Muscle of back (tissue), 11 donors: ENCODE measurements around the gene SCRN1. TPM values are rescaled to one million over a fixed set of nuclear protein-coding genes. Genes with fewer than 3 reads are reported as not detected.
"Not testable (repeated sequence)": the region's sequence is repeated elsewhere in the genome, so short reads cannot be mapped to it uniquely, and the experiment has no call there.

ENCODE experiments used
- DNase-seq, 3 donors: peaks; one replicate each; pipeline versions ENCODE4 v3.0.0 to v3.0.0-alpha.2; 2013
- polyA plus RNA-seq, 10 donors: library from polyadenylated mRNA; unstranded; fragments of 120-200 nt; gene quantifications; one replicate each; pipeline ENCODE4 v1.2.1, GENCODE V29; 2013; ENCODE audit not compliant: insufficient read length in 10 of 10

SCRN1 gene
- polyA plus RNA-seq, 10 donors = 30.2 to 45.0 (median 36.2) TPM

DNA sequence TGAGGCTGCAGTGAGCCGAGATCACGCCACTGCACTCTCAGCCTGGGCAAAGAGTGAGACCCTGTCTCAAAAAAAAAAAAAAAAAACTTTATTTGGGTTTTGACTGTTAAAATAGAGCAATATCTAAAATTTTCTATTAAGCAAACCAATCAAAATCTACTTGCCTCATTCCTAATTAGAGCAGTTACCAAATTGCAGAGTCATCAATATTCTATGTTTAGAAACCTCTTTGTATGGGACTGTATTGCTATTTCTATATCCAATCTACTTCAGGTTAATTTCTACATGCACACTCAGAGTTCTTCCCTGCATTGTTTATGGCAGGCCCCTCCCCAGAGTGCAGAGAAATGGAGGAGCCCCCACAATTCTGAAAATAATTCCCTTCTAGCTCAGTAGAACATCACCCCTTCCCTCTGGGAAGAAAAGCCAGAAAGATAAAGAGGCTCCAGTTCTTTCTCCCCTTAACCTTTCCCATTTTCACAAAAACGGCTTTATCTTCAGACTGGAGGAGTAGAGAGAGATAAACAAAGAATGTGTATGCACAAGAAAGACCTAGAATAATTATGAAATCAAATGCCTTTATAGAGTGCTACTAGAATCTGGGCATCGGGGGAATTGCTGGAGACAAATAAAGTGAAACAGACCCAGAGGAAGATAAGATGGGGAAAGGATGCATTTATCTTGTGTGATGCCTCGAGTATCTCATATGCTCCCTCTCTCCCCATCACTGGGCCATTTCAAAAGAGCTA, 17.9 kb downstream of the SCRN1 start:
- DNase-seq = no peak

DNA sequence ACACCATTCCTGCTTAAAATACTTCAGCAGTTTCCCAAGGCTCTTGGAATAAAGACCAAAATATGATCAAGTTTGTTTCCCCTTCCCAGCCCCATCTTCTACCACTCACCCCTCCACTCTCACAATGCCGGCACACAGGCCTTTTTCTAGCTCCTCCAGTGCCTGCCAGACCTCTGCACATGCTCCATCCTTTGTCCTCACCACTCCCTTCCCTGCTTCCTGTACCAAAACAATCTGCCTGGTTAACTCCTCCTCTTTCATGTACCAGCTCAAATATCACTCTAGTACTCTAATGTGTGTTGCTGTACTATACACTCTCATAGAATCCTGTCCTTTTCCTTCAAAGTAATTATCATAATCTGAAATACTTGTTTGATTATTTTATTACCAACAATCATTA, 19.4 kb downstream of the SCRN1 start:
- no peak for DNase-seq

DNA sequence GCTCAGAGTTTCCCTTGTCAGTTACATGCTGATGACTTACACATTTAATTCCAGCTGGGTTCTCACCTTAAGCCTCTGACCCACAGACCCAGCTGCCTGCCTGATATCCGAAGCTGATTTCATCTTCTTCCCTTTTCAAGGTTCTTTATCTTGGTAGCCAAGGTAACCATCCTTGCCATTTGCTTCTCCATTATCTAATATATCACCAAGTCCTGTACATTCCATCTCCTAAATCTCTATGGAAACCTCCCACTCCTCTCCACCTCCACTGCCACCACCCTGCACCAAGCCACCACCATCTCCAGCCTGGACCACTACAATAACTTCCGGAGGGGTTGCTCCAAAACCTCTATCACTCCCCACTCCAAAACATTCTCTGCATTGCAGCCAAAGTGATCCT, 19.9 kb downstream of the SCRN1 start:
- no peak for DNase-seq

DNA sequence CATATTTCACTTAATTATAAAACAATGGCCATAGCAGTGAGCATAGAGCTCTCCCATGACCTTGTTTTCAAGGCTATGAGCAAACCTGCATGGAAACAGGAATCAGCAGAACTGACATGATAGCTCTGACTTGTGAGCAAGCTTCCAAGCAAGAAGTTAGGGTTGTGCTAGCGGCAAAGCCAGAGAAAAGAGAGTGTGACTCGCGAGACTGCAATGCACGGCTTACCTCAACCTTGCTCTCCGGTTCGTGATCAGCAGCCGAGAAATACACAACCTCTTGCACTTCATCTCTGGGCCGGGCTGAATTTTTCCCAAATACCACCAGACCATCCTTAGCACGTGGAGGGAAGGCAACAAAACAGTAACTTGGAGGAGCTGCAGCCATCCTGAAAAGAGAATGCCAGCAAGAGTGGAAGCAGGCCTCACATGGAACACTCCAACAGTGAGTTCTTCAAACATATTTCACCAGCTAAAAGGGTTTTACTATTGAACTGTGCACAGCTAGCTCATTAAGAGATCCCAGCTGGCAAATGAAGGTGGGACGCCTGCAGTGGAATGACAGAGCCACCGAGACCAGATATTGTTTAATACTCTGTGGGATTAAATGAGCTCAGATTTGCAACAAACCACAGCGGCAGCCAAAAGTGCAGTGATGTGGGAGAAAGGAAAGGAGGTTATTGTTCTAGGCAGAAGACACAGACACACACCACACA, 20.8 kb downstream of the SCRN1 start:
- DNase-seq = no peak

DNA sequence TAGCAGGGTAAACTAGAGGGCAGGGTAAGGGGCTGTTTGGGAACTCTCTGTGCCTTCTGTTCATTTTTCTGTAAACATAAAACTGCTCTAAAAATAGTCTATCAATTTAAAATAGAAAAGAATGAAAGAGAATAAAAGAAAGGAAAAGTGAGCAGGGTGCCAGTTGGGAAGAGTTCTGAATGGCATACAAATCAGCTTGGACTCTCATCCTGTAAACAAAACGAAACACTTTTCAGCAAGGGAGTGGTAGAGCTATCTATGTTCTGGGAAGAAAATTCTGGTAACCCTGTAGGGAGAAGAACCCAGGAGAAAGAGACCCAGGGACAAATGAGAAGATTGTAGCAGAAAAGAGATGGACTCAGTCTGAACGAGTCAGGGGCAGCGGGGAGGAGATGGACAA, 24.6 kb downstream of the SCRN1 start:
- DNase-seq = no peak

DNA sequence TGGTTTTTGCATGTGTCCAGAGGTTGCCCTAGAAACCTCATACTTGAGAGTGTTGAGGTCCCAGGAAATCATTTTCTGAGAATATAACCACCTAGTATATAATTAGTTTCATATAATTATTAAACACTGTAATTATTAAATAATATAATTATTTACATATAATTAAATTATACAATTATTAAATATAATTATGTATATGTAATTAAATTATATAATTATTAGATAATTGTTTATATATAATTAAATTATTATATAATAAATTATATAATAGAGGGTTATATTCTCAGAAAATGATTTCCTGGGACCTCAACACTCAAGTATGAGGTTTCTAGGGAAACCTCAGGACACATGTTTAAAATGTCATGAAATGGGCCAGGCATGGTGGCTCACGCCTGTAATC, 27.6 kb downstream of the SCRN1 start:
- DNase-seq = no peak

DNA sequence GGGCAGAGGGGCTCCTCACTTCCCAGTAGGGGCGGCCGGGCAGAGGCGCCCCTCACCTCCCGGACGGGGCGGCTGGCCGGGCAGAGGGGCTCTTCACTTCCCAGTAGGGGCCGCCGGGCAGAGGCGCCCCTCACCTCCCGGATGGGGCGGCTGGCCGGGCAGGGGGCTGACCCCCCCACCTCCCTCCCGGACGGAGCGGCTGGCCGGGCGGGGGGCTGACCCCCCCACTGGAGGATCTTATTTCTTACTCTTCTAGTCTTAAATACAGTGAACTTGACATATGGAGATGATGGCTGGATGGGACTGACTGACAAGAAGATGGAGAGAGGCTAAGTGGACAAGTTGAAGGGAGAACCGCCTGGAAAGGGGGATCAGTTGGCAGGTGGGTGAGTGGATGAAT, 28.0 kb downstream of the SCRN1 start:
- DNase-seq = not testable (repeated sequence)

DNA sequence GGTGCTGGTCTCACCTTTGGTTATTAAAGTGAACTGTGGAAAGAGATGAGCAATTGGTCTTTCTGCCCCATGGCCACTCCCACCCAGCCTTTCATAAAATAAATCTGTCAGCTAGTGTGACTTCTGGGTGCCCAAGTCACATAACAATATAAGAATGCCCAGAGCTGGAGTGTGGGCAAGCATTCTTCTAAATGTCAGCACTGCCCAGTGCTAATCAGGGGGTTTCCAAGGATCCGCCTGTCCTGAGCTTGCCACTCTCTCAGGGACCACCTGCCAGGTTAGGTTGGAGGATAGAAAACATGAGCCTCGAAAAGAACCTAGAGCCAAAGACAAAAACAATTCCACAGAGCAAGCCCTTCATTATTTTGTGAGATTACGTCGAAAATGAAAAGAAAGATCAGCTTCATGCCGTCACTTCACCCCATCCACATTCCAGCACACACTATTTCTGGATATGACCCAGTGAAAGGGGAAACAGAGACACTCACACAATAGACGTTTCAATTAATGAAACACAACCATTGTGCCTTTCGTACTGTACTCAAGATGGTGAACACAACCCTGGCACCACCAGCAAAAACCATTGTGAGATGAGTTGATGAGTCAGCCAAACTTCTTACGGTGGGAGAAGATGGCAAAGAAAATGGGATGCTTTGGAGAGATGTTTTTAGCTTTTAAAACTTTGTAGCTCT, 30.8 kb downstream of the SCRN1 start:
- no peak for DNase-seq

DNA sequence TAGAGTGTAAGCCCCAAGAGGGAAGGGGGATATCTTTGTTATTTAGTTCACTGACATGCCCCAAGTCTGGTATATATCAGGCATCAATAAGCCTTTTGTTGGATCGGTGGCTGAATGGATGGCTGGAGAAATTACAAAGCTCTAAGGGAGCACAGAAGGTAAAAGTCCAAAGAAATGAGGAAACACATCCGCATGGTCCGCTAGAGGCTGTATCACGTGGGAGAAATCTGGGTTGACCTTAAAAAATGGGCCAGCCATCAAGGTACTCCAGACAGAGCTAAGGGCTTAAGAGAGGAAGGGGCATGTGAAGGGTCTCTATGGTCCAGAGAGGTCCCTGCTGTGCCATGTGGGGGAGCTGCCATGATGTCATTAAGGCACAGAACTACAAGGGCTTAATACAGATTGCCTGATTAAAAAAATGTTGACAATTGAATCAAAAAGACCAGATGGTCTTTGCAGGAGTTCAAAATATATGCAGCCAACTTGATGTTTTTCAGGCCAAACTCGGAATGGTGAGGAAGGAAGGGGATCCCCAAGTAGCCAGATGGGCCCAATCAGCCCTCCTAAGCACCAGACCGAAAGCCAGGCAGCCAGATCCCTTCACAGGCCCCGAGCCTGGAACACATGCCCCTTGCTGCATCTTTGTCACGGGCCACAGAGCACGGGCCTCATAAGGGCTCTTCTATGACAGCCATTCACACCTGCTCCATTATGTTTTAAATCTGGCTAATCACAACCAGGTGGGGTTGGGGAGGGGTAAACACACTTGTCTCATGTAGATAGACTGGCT, 31.9 kb downstream of the SCRN1 start:
- no peak for DNase-seq

DNA sequence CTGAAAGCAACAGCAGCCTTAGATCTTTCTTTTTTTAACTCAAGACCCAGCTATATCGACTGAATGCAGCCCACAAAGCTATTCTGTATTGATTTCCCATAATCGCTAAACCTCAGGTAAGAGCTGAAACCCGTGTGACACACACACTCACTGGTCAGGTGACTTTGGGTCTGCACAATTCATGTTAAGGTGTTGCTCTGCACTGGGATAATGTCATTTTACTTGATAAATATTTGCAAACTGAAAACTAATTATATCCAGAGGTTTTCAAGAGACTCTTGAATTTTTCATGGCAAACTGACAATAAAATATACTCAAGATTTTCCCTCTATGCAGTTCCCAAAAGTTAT, 33.1 kb downstream of the SCRN1 start:
- DNase-seq = no peak

DNA sequence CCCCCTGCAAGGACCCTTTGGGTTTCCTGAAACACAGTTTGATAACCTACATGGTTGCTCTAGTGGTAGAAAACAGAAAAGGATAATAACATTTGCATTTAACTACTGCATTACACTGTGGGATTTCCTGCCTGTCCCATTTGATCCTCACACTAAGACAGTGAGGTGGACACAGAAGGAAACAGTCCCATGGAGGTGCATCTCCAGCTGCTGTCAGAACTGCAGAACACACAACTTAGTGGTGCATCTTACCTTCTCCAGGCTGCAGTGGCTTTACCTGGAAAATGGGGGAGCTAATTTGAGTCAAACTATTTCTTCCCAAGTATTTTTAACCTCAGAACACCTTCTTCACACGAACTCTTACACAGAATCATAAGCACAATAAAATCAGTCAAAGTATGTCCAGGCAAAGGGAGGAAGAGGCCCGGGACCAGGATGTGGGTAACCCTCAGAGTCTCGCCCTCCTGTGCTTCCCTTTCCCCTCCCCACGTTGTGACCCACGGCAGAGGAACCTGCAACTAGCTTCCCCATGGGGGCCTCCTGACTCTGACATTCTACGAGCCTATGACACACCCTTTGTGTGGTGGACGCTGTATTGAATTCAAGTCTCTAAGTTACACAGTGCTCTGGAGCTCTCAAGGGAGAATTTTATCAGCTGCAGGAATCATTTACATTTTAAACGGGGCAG, 33.7 kb downstream of the SCRN1 start:
- DNase-seq = peak in 1 of 3 donors; percentile 16

DNA sequence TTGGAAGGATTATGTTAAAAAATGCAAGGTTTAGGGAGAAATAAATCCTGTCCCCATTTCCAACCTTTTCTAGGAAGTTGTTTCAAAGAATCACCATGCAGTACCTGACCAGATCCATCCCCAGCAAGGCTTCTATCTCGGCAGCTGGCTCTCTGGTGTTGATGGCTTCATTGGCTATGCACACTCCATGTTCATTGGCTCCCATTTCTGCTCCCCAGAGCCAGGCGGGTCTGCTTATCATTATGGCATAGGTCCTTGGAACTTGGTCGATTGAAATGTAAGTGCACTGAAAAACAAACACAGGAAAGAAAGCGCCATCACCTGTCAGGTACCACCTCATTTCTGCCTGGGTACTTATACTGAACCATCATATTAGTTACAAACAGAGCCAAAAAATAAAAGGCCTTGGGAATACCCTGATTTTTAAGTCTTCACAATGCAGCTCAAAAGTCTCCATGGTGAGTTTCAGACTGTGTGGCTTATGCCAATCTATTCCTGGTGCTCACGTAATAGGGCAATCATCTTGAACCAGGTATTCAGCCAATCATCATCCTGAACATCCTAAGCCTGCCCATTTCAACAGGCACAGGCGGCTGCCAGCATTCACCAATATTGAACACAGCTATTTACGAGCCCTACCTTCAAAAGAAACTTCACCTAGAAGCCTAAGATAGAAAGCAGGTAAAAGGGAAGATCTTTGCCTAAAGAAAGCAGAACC, 34.4 kb downstream of the SCRN1 start:
- no peak for DNase-seq

DNA sequence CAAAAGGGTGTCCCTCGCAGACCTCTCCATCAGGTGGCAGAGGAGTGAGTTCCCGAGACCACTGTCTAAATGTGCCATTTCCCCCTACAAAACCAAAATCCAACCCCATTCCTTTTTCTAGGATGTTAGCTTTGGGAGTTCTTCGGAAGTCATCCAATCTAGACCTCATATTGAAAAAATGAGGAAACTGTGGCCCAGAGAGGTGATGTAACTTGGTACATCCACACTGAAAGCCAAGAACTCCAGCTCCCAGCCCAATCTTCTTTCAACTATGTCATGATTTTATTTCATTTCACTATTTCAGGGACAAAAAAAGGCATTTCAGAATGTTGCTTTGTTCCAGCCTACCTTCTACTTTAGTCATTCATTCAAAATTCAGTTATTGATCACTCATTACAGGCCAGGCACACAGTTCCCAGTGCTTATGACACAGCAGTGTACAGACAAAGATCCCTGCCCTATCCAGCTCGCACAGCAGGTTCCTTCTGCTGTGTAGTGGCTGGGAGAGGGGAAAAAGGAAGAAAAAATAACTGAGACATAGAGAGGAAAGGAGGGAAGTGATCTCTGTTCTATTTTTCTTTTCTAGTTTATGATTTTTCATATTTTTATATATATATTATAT, 35.8 kb downstream of the SCRN1 start:
- peak in 2 of 3 donors; percentile 68 to 80 for DNase-seq

DNA sequence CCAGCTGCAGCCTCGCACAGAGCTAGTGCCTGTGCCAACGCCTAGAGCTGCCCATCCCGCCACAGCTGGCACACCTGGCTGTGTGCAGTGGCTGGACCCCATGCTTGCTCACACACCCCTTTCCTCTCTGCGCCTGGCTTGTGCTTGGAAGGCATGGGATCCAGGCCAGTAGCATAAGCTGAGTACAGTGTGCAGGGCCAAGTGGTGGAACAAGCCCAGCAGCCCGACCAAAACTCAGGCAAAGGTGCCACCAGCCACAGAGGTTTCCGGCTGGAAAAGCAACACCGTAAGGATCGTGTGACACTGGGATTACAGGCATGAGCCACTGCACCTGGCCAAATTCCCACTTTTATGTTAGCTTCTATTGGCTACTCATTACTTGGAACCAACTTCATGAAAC, 38.4 kb downstream of the SCRN1 start:
- no peak for DNase-seq

DNA sequence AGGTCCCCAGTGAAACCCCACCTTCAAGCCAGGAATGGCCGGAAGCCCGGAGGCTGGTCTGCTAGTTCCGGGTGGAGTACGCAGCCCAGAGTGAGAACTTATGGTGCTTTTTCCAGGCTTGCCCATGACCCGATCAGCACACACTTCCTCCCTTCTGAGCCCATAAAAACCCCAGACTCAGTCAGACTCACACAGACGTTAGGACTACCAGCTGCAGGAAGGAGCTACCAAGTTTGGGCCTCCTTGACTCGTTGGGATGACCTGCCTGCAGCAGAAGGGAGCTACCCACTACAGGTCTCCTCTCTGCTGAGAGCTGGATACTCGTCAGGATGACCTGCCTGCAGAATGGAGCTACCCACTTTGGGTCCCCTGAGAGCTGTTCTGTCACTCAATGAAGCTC, 39.1 kb downstream of the SCRN1 start:
- no peak for DNase-seq

DNA sequence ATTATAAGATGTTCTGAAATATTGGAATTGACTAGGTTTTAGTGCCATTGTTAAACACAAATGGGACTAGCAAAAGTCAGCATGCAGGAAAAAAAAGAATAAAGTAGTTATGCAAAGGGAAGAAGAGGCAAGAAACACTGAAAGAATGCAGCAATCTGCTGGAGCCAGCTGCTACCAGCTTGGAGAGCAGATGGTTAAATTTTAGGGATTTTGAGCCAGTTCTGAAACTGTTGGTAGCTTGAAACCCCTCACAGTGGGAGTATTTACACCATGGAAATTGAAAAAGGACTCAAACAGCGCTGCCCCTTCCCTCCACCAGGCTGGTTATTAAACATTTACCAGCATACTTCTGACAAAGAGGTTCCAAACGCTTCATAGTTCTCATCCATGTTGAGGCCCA, 41.0 kb downstream of the SCRN1 start:
- DNase-seq = no peak

DNA sequence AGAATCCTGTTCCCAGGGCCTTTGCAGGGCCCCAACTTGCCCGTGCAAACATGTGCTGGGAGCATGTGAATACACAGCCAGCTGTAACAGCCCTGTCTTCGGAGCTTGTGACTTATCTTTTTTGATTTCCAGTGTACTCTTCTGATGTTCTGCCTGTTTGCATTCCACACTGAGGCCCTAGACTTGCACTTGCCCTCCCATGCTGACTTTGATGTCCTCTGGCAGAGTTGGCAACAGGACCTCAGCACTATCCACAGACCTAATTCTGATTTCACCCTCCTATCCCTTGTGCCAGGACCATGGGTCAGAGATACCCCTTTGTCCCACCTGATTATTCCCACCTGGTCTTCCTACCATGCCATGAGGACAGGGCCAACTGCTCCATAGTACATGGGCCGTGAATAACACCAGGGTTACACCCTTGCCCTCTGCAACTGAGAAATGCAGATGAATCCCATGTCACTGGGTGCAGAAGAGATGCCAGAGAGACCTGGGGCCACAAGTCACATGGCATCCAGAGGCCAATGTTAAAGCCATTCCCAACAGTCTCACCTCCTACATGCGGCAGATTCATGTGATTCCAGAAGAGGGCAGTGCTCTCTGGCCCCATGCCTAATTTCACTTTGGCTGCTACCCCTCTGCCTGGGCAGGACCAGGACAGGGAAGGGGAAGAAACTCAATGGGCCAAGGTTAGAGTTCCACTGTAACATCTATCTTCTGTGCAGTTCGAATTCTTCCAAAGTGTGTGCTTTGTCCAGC, 43.0 kb downstream of the SCRN1 start:
- no peak for DNase-seq

DNA sequence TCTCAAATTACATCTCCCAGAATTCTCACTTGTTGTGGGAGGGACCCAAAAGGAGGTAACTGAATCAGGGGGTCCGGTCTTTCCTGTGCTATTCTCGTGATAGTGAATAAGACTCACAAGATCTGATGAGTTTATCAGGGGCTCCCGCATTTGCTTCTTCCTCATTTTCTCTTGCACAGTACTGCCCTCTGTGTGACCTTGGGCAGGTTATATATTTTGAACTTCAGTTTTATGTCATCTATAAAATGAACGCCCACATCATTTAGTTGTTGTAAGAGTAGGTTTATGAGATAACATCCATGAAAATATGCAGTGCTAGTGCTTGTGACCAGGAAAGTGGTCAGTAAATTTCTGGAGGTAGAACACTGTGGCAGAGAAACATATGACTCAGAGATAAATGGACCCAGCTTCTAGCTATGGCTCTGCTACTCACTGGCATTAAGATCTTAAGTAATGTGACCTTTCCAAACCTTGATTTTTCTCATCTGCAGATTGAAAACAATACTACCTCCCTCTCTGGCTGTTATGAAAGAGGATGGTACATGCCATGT, 44.3 kb downstream of the SCRN1 start:
- DNase-seq = no peak

DNA sequence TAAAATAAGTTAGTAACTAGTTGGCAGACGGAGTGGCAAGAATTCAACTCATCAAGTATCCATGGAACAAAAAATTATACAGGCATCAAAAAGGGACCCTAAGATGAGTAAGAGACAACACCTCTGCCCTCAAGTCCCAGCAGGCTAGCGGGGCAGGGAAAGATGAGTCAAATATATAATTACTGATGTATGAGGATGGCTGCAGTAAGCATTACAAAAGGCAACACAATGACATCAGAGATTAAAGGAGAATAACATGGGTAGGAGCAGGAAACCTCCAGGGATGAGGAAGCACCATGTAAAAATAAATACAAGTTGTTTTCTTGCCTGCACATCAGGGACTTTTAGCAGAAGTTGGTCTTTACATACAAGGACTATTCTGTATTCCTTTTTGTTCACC, 49.4 kb downstream of the SCRN1 start:
- DNase-seq = no peak
